Measurements from ENCODE around the gene PPP1R9B. TPM values are rescaled to one million over a fixed set of nuclear protein-coding genes. Genes with fewer than 3 reads are reported as not detected.

PPP1R9B gene
- total RNA-seq, 1 donor from 2014 or later = 92.6 TPM

- H3K4me1 ChIP-seq = peaks cover 9% of the 10 kb centered on the region
- H3K4me3 ChIP-seq = no peak overlapping the region
- no peak for DNase-seq
- intact Hi-C loops (cut with DNase I) = no loop called here
- H3K27ac ChIP-seq = no peak overlapping the region
- peaks cover 76% of the 10 kb centered on the region for H3K36me3 ChIP-seq
- no peak for ATAC-seq
- TF ChIP-seq CTCF (IDR thresholded peaks at IDR 0.05) = no peak
- no peaks in the 10 kb centered on the region for H3K9me3 ChIP-seq
- H3K27me3 ChIP-seq (ENCODE audit: low read depth) = no peaks in the 10 kb centered on the region
Observed at GRCh38 chr17:50188531-50188920, 38.0 kb upstream of the PPP1R9B start.

DNA sequence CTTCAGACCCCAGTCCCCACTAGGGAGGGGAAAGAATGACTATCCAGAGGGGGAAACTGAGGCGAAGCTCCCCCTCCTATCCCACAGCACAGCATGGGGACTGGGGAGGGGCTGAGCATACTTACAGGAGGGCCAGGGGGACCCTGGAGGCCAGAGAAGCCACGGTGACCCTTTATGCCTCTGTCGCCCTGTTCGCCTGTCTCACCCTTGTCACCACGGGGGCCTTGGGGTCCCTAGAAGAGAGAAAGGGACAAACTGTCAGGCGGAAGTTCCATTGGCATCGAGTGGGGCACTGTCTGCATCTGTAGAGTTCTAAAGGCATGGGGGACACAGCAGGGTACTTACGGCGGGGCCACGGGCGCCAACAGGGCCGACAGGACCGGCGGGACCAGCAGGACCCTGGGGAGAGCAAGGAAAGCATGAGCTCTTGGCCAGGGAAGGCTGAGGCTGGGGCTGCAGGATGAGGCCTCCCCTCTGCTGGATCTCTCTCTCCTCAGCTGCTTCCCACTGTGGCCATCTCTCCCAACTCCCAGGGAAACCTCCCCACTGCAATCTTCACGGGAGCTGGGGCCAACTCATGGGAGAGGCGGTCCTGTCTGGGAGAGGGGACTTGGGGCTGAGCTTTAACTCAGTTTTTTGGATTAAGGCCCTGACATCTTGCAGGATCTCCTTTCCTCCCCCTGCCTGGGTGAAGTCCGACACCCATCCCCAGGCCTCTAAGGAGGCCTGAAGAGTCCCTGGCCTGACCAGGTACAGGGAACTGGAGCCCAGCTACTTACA is 37.5 kb upstream of the PPP1R9B start:
- DNase-seq (no peak), ATAC-seq (no peak)
- Histone ChIP-seq H3K27me3 (ENCODE audit: low read depth) (no peaks in the 10 kb centered on the region), H3K9me3 (no peaks in the 10 kb centered on the region), H3K27ac (no peak overlapping the region), H3K36me3 (peaks cover 70% of the 10 kb centered on the region), H3K4me3 (no peak overlapping the region), H3K4me1 (peaks cover 10% of the 10 kb centered on the region)
- TF ChIP-seq CTCF (IDR thresholded peaks at IDR 0.05) = no peak
- intact Hi-C loops (cut with DNase I) = no loop called here

- TF ChIP-seq CTCF (IDR thresholded peaks at IDR 0.05) = no peak
- intact Hi-C loops (cut with DNase I) = no loop called here
- Histone ChIP-seq H3K27ac (no peak overlapping the region), H3K9me3 (no peaks in the 10 kb centered on the region), H3K4me1 (peaks cover 10% of the 10 kb centered on the region), H3K4me3 (no peak overlapping the region), H3K27me3 (ENCODE audit: low read depth) (no peaks in the 10 kb centered on the region), H3K36me3 (peaks cover 64% of the 10 kb centered on the region)
- no peak for ATAC-seq
- DNase-seq = no peak
Observed at GRCh38 chr17:50187394-50187725, 36.9 kb upstream of the PPP1R9B start.

DNA sequence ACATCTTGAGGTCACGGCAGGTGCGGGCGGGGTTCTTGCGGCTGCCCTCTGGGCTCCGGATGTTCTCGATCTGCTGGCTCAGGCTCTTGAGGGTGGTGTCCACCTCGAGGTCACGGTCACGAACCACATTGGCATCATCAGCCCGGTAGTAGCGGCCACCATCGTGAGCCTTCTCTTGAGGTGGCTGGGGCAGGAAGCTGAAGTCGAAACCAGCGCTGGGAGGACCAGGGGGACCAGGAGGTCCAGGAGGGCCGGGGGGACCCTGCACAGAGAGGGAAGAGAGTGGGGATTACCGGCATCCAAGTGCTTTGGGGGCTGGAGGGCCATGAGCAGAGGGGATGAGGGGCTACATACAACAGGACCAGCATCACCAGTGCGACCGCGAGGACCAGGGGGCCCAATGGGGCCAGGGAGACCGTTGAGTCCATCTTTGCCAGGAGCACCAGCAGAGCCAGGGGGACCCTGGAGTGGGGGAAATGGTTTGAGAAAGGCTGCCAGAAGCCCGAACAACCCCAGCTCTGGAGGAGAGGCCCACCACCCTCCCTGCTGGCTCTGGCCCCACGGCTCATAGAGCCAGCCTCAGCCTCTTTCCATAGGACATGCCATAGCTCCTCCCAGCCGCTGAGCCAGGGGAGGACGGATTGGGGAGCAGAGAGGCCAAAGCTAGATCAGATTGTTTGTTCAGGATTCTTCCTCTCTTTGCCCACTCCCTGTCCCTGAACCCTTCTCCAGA is 36.4 kb upstream of the PPP1R9B start:
- no peak overlapping the region for H3K4me3 ChIP-seq
- H3K36me3 ChIP-seq = peaks cover 59% of the 10 kb centered on the region
- H3K4me1 ChIP-seq = peaks cover 10% of the 10 kb centered on the region
- TF ChIP-seq CTCF (IDR thresholded peaks at IDR 0.05) = no peak
- H3K27me3 ChIP-seq (ENCODE audit: low read depth) = no peaks in the 10 kb centered on the region
- intact Hi-C loops (cut with DNase I) = no loop called here
- no peak for ATAC-seq
- no peak overlapping the region for H3K27ac ChIP-seq
- H3K9me3 ChIP-seq = no peaks in the 10 kb centered on the region
- no peak for DNase-seq

GRCh38 chr17:50185631-50186471 is 35.4 kb upstream of the PPP1R9B start:
- no peak for TF ChIP-seq CTCF (IDR thresholded peaks at IDR 0.05)
- intact Hi-C loops (cut with DNase I) = no loop called here
- ATAC-seq (no peak), DNase-seq (no peak)
- no peaks in the 10 kb centered on the region for H3K9me3 ChIP-seq
- no peak overlapping the region for H3K4me3 ChIP-seq
- H3K27me3 ChIP-seq (ENCODE audit: low read depth) = no peaks in the 10 kb centered on the region
- H3K27ac ChIP-seq = no peak overlapping the region
- H3K4me1 ChIP-seq = peaks cover 10% of the 10 kb centered on the region
- H3K36me3 ChIP-seq = peaks cover 49% of the 10 kb centered on the region
